ENCODE data around the gene CNTN4. TPM values are rescaled to one million over a fixed set of nuclear protein-coding genes. Genes with fewer than 3 reads are reported as not detected.
"Not testable (repeated sequence)": the region's sequence is repeated elsewhere in the genome, so short reads cannot be mapped to it uniquely, and the experiment has no call there.

The CNTN4 gene
- total RNA-seq, 1 experiment from 2014 or later = 2.9 TPM

DNA sequence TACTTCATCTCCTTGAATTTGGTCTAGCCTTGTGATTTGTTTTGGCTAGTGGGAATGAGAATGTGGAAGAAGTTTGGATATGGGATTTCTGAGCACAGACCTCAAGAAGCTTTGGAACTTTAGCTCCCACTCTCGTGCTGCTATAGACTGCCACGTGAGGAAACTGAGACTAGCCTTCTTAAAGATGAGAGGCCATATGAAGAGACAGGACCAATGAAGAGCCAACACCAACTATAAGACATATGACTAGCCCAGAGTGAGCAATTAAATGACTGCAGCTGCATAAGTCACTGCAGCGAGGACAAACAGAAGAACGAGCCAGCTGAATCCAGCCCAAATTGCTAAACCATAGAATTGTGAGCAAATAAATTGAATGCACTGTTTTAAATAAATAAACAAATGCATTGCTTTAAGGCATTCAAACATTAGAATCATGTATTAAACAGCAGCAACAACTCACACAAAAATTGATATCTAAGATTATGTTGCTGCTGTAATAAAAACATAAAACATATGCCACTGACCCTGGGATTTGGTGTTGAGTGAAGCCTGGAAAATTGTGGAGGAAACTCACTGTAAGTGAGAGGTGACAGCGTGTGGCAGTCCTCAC, 15.7 kb upstream of the CNTN4 start:
- no peaks in the 10 kb centered on the region for H3K4me1 Mint-ChIP-seq (ENCODE audit: low read depth, unreplicated experiment)
- no peak for DNase-seq
- H3K9me3 Mint-ChIP-seq (ENCODE audit: low read depth, unreplicated experiment) = peaks cover 19% of the 10 kb centered on the region
- H3K4me3 Mint-ChIP-seq (ENCODE audit: low read depth, unreplicated experiment) = no peak overlapping the region
- TF ChIP-seq CTCF (IDR thresholded peaks at IDR 0.05; ENCODE audit: unreplicated experiment) = no peak
- intact Hi-C loops (cut with micrococcal nuclease; ENCODE audit: unreplicated experiment) = no loop called here
- no TSS peak for BruUV-seq (replicated peaks)
- no peaks in the 10 kb centered on the region for H3K36me3 Mint-ChIP-seq (ENCODE audit: insufficient read depth, unreplicated experiment)
- CTCF ChIA-PET = no interaction called here
- no peaks in the 10 kb centered on the region for H3K27me3 Mint-ChIP-seq (ENCODE audit: unreplicated experiment)
- H3K27ac Mint-ChIP-seq (ENCODE audit: unreplicated experiment) = no peak overlapping the region

GRCh38 chr3:2083558-2083957, 15.1 kb upstream of the CNTN4 start:
- H3K4me1 Mint-ChIP-seq (ENCODE audit: low read depth, unreplicated experiment); CTCF ChIA-PET; BruUV-seq (replicated peaks); H3K4me3 Mint-ChIP-seq (ENCODE audit: low read depth, unreplicated experiment); H3K36me3 Mint-ChIP-seq (ENCODE audit: insufficient read depth, unreplicated experiment); H3K27ac Mint-ChIP-seq (ENCODE audit: unreplicated experiment); intact Hi-C loops (cut with micrococcal nuclease; ENCODE audit: unreplicated experiment); DNase-seq; H3K27me3 Mint-ChIP-seq (ENCODE audit: unreplicated experiment): not testable (repeated sequence)
- peaks cover 19% of the 10 kb centered on the region for H3K9me3 Mint-ChIP-seq (ENCODE audit: low read depth, unreplicated experiment)

DNA sequence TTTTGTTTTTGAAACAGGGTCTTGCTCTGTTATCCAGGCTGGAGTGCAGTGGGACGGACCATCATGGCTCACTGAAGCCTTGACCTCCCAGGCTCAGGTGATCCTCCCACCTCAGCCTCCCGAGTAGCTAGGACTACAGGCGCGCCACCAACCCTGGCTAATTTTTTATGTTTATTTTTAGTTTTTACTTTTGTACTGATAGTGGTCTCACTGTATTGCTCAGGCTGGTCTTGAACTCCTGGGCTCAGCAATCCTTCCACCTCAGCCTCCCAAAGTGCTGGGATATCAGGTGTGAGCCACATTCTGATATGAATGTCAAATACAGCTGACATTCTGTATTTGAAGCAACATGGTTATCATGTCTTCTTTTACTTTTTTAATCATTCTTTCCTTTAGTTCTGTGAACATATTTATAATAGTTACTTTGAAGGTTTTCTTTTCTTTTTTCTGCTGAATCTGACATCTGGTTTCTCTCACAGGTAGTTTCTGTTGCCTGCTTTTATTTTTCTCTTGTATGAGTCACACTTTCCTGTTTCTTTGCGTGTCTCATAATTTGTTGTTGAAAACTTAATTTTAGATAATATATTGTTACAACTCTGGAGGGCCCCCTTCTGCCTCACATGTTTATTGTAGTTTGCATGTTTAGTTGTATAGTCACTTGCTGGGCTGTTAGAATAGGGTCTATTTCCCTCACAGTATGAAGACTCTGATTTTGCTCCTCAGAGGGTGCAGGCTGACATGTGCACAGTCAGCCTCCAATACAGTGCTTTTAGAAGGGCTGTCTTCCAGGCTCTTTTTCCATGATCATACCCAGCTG, 8.4 kb upstream of the CNTN4 start:
- DNase-seq = no peak

GRCh38 chr3:2092758-2093157, 5.9 kb upstream of the CNTN4 start:
- no peak for DNase-seq
- H3K36me3 Mint-ChIP-seq (ENCODE audit: insufficient read depth, unreplicated experiment) = no peaks in the 10 kb centered on the region
- no peak overlapping the region for H3K27ac Mint-ChIP-seq (ENCODE audit: unreplicated experiment)
- CTCF ChIA-PET = interaction anchor here (1.0 kb wide), 1 partner anchor 21 kb away, joined by 3 read pairs; no protein-coding TSS in a partner anchor
- no peaks in the 10 kb centered on the region for H3K27me3 Mint-ChIP-seq (ENCODE audit: unreplicated experiment)
- no peak for TF ChIP-seq CTCF (IDR thresholded peaks at IDR 0.05; ENCODE audit: unreplicated experiment)
- H3K9me3 Mint-ChIP-seq (ENCODE audit: low read depth, unreplicated experiment) = peaks cover 6% of the 10 kb centered on the region
- H3K4me3 Mint-ChIP-seq (ENCODE audit: low read depth, unreplicated experiment) = no peak overlapping the region
- BruUV-seq (replicated peaks) = no TSS peak
- no peaks in the 10 kb centered on the region for H3K4me1 Mint-ChIP-seq (ENCODE audit: low read depth, unreplicated experiment)
- intact Hi-C loops (cut with micrococcal nuclease; ENCODE audit: unreplicated experiment) = no loop called here

More for the DNA sequence above, 8.4 kb upstream of the CNTN4 start:
- no peaks in the 10 kb centered on the region for H3K36me3 Mint-ChIP-seq (ENCODE audit: insufficient read depth, unreplicated experiment)
- no peak overlapping the region for H3K27ac Mint-ChIP-seq (ENCODE audit: unreplicated experiment)
- no peaks in the 10 kb centered on the region for H3K4me1 Mint-ChIP-seq (ENCODE audit: low read depth, unreplicated experiment)
- no peak for TF ChIP-seq CTCF (IDR thresholded peaks at IDR 0.05; ENCODE audit: unreplicated experiment)
- no peak overlapping the region for H3K4me3 Mint-ChIP-seq (ENCODE audit: low read depth, unreplicated experiment)
- H3K27me3 Mint-ChIP-seq (ENCODE audit: unreplicated experiment) = no peaks in the 10 kb centered on the region
- intact Hi-C loops (cut with micrococcal nuclease; ENCODE audit: unreplicated experiment) = no loop called here
- H3K9me3 Mint-ChIP-seq (ENCODE audit: low read depth, unreplicated experiment) = peaks cover 15% of the 10 kb centered on the region
- no TSS peak for BruUV-seq (replicated peaks)
- CTCF ChIA-PET = no interaction called here

GRCh38 chr3:2094941-2095340, 3.7 kb upstream of the CNTN4 start:
- CTCF ChIA-PET = no interaction called here
- Mint-ChIP-seq H3K27me3 (ENCODE audit: unreplicated experiment) (no peaks in the 10 kb centered on the region), H3K9me3 (ENCODE audit: low read depth, unreplicated experiment) (peaks cover 4% of the 10 kb centered on the region), H3K36me3 (ENCODE audit: insufficient read depth, unreplicated experiment) (no peaks in the 10 kb centered on the region), H3K27ac (ENCODE audit: unreplicated experiment) (no peak overlapping the region), H3K4me3 (ENCODE audit: low read depth, unreplicated experiment) (no peak overlapping the region), H3K4me1 (ENCODE audit: low read depth, unreplicated experiment) (no peaks in the 10 kb centered on the region)
- no peak for DNase-seq
- intact Hi-C loops (cut with micrococcal nuclease; ENCODE audit: unreplicated experiment) = no loop called here
- TF ChIP-seq CTCF (IDR thresholded peaks at IDR 0.05; ENCODE audit: unreplicated experiment) = no peak
- no TSS peak for BruUV-seq (replicated peaks)
